ENCODE measurements around the gene KIF26B.

- TF ChIP-seq, protein P1, sequence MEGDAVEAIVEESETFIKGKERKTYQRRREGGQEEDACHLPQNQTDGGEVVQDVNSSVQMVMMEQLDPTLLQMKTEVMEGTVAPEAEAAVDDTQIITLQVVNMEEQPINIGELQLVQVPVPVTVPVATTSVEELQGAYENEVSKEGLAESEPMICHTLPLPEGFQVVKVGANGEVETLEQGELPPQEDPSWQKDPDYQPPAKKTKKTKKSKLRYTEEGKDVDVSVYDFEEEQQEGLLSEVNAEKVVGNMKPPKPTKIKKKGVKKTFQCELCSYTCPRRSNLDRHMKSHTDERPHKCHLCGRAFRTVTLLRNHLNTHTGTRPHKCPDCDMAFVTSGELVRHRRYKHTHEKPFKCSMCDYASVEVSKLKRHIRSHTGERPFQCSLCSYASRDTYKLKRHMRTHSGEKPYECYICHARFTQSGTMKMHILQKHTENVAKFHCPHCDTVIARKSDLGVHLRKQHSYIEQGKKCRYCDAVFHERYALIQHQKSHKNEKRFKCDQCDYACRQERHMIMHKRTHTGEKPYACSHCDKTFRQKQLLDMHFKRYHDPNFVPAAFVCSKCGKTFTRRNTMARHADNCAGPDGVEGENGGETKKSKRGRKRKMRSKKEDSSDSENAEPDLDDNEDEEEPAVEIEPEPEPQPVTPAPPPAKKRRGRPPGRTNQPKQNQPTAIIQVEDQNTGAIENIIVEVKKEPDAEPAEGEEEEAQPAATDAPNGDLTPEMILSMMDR (optimal IDR thresholded peaks at IDR 0.05 in 1 of 3, IDR thresholded peaks at IDR 0.05 in 1 of 3, conservative IDR thresholded peaks at IDR 0.05 in 1 of 3; ENCODE audit: extremely low read depth in 1 of 3, insufficient read depth in 2 of 3, low read length in 3 of 3): no peak
- TF ChIP-seq EZH2 (IDR thresholded peaks at IDR 0.05; ENCODE audit: low read length): no peak
These were observed 236.2 kb downstream of the KIF26B start for GRCh38 chr1:245390975-245391374.
